NCI-H1105 (cell line): ENCODE data around the gene ACACB.

Experiments used
- DNase-seq: peaks from one replicate; lab custom pipeline; 2025; lab: John Stamatoyannopoulos, UW

ACACB gene

DNA sequence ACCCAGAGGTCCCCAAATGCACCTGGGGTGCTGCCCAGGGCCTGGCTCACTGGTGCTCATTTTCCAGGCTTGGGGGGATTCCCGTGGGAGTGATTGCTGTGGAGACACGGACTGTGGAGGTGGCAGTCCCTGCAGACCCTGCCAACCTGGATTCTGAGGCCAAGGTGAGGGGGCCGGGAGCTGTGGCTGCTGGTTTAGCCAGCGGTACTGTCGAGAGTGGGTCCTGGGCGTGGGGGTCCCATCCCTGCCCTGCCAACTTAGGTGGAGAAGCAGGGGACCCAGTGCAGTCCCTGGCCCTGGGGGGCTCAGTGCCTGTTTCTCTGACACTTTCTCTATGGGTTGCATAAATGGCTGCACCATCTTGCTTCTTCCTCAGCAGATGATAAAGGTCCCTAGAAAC, 141.8 kb downstream of the ACACB start:
- DNase-seq = no peak

GRCh38 chr12:109258607-109259544, 142.5 kb downstream of the ACACB start:
- DNase-seq = no peak

- DNase-seq = no peak
Measured at GRCh38 chr12:109259545-109259895, 143.1 kb downstream of the ACACB start.

DNA sequence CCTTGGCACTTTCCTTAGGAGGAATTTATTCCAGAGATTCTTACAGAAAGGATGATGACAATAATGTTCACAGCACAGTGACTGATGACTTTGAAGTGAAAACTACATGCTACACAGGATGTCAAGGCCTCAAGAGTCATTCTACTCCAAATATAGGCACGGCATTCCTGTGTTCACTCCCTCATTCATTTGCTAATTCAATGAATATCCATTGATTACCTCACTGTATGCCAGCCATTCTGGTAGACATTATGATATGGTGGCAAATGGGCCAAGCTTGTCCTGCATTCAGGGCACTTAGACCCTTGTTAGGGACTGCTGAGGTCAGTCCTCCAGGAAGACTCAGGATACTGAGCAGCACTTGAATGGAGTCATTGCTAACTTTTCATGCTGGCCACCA, 144.7 kb downstream of the ACACB start:
- DNase-seq = no peak

- DNase-seq = no peak
Measured at GRCh38 chr12:109261939-109262338, 145.6 kb downstream of the ACACB start.

DNA sequence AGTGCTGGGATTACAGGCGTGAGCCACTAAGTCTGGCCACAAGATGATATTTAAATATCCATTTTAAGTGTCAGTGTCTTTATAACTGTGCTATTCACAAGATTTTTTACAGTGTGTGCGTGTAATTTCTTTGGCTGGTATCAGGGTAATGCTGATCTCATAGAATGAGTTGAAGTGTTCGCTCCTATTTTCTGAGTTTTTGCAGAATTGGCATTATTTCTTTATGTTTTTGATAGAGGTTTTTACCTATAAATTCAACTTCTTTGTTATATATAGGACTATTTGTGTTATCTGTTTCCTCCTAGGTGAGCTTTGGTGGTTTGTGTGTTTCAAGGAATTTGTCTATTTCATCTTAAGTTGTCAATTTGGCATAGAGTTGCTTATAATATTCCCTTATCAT, 147.1 kb downstream of the ACACB start:
- DNase-seq = no peak

GRCh38 chr12:109264095-109264942, 147.9 kb downstream of the ACACB start:
- DNase-seq = peak; percentile 76

DNA sequence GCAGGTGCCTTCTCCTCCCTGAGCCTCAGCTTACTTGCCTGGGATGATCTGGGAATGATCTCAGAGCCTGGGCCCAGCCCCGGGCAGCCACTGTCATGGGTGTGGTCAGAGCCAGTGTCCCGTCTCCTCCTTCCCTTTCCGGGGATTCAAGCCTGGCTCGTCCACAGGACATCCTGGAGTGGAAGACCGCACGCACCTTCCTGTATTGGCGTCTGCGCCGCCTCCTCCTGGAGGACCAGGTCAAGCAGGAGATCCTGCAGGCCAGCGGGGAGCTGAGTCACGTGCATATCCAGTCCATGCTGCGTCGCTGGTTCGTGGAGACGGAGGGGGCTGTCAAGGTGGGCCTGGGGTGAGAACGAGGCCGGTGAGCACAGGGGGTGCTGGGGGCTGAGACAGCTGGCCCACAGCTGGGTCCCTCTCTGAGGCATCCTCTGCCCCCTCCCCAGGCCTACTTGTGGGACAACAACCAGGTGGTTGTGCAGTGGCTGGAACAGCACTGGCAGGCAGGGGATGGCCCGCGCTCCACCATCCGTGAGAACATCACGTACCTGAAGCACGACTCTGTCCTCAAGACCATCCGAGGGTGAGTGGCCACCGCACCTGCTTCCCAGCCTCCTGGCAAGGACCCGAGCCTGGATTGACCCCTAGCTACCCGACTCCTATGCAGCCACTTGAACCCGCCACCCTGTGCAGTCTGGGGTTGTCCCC, 148.7 kb downstream of the ACACB start:
- no peak for DNase-seq

- no peak for DNase-seq
Measured at GRCh38 chr12:109266106-109266879, 149.9 kb downstream of the ACACB start.

DNA sequence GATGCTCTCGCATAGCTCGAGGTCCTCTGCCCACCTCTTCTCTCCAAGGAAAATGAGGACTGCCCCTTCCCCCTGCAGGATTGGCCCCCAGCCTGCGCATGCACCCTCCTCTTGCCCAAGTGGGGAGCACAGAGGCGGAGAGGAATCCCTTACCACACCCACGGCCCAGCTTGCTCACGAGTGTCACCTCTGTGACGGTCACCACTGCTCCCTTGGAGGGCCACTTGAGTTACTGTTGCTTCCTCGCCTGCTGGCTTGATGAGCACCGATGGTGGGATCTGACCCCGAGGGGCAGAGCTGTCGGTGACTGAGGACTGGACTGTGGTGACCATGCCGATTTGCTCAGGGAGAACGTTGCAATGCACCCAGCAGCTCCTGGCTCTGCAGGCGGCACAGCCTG, 151.0 kb downstream of the ACACB start:
- DNase-seq = no peak

DNA sequence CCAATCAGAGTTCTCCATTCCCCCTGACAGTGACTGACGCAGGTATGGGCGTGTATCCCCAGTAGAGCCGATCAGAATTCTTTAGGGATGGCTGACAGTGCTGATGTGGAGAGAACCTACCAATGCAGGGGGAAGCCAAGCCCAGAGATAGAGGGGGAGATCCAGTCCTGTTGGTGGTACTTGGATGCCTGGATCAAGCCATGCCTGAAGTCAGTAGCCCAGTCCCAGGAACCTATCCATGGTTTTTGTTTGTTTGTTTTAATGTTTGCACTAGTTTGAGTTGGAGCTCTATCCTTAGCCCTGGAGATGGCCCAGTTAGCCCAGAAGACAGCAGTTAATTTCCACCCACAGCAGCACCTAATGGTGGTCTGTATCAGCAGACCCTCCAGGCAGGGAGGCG, 152.5 kb downstream of the ACACB start:
- DNase-seq = no peak

GRCh38 chr12:109269428-109269827, 153.0 kb downstream of the ACACB start:
- DNase-seq = no peak

GRCh38 chr12:109270494-109270893, 154.1 kb downstream of the ACACB start:
- no peak for DNase-seq

DNA sequence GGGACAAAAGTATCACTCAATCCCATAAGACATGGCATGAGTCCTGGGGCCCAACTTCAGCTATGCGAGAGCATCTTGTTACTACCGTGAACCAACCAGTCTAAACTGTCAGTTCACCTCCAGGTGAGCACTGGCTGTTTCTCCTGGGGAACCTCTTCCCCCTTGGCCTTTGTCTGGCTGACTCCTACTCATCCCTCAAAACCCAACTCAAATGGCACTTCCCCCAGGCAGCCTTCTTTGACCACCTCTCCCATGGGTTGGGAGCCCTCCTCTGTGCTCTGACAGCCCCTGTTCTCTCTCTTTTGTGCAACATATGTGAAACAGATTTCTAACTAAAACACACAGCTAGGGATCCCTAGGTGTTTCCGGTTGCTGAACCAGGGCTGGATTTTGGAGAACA, 155.0 kb downstream of the ACACB start:
- DNase-seq = no peak

GRCh38 chr12:109273354-109273753, 157.0 kb downstream of the ACACB start:
- DNase-seq = no peak

DNA sequence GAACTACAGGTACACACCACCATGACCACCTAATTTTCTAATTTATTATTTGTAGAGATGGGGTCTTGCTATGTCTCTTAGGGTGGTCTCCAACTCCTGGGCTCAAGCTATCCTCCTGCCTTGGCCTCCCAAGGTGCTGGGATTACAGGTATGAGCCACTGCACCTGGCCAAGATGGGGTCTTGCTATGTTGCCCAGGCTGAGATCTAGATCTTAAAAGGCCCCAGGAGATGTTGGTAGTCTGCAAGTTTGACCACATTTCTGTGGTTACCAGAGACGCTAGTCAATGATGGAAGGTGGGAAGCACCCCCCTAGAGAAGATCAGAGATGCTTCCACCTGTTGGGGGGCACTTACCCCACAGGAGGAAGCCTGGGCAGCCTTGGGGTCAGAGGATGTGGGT, 158.0 kb downstream of the ACACB start:
- DNase-seq = no peak

DNA sequence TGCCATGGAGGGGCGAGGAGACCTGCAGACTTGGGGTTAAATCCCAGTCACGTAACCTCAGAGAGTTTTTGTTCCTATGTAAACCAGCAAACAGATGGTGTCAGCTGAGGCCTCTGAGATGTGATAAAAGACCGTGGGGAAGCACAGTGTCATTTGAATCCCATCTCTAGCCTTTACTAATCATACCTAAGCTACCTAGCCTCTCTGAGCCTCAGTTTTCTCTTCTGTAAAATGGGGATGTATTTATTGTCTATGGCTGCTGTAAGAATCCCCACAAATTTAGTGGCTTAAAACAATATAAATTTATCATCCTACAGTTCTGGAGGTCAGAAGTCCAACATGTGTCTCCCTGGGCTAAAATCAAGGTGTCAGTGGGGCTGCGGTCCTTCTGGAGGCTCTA, 158.8 kb downstream of the ACACB start:
- DNase-seq = no peak

GRCh38 chr12:109276160-109276559, 159.8 kb downstream of the ACACB start:
- no peak for DNase-seq

DNA sequence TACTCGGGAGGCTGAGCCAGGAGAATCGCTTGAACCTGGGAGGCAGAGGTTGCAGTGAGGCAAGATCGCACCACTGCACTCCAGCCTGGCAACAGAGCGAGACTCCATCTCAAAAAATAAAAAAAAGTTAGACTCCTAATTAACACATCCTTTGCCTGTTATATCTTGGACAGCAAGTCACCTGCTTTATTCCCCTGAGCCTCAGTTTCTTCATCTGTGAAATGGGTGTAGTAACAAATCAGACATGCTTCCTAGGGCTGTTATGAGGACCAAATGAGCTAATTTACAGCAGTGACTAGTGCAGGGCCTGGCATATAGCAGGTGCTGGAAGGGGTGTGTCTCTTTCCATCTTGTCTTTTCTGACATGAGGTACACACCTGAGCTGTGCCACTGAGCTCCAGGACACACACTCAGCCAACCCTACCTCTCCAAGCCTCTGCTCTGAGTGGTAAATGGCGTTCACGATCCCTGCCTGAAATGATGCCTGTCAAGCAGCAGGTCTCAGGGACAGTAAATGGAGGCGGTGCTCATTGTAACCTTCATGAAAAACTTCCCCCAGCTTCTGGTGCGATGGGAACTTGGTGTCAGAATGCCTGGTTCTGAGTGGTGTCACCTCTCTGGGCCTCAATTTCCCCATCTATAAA, 161.0 kb downstream of the ACACB start:
- DNase-seq = no peak

DNA sequence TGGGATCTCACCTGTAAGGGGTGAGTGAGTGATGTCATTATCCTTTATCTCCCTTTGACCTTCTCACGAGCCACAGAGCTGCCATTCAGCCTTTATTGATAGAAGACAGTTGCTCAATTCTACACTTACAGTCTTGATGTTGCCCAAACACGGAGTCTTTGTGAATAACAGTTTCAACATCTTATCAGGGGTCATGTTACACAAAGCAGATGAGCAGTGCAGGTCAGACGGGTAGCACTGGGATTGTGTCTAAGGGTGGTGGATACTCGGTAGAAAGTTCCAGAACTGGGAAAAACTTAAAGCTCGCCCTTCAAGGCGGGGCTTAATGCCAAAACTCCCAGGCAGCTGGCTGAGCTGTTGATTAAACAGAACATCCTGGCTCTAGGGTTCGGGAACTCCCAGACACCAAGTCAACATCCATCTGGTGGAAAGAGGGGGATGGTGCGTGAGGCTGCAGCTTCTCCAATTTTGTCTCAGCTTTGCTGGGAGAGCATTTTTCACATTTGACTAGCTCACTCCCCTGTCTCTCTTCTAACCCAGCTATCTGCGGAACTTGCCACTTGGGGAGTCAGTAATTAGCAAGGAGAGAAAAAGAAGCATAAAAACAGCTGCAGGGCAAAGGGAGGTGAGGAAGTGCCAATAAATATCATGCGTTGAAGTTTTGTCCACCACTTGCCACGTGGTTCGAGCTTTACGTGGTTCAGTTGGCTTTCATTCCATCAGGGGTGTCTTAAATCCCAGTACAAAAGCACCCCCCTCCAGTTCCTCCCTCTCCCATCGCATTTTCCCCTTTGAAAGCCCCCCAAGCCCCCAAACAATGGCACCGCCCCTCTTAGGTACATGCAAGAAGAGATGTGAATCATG, 161.7 kb downstream of the ACACB start:
- no peak for DNase-seq
